HG03108 (cell line): ENCODE results near the gene CCDC154.

Source experiments
- ATAC-seq: cut with Tn5 transposase; IDR thresholded peaks from one replicate; pipeline ENCODE4 v1.9.1; 2021; ENCODE audit warnings: moderate library complexity; ENCODE audit not compliant: unreplicated experiment

CCDC154 gene

DNA sequence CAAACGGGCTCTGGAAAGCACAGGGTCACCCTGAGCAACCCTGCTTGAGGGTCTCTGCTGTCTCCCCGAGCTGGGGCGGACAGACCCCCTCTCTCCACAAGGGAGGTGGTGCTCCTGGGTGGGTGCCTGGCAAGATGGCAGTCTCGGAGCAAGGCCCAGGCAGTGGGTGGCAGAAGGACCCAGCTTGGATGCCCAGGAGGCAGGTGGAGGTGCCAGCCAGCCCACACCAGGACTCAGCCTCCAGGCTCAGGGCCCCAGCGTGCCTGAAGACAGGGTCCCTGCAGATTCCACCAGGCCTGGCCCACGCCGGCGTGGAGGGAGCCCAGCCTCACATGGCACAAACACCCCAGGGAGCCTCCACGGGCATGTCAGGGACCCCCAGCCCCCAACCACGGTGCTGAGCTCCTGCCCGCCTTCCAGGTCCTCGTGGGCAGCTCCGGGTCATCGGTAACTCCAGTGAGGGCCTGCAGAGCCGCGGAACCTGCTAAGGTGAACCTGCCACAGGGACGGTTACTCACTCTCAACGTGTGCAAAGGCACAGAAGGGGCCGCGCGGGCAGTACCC lies 50.7 kb downstream of the CCDC154 start:
- no peak for ATAC-seq

DNA sequence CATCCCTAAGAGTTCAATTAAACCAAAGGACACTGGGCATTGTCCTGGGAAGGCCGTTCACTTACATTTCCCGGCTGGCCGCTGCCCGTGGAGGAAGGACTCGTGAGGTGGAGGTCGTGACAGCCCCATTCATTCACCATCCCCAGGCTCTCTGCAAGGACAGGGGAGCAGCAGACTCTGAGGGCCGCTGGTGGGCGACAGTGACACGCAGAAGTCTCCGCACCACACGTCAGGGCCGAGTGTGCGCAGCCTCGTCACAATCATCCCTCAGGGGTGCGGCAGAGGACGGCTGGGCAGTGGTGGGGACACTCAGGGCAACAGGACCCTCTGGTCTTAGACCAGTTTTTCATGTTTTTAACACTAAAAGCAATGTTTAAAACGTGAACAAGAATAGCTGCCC lies 51.5 kb downstream of the CCDC154 start:
- no peak for ATAC-seq

DNA sequence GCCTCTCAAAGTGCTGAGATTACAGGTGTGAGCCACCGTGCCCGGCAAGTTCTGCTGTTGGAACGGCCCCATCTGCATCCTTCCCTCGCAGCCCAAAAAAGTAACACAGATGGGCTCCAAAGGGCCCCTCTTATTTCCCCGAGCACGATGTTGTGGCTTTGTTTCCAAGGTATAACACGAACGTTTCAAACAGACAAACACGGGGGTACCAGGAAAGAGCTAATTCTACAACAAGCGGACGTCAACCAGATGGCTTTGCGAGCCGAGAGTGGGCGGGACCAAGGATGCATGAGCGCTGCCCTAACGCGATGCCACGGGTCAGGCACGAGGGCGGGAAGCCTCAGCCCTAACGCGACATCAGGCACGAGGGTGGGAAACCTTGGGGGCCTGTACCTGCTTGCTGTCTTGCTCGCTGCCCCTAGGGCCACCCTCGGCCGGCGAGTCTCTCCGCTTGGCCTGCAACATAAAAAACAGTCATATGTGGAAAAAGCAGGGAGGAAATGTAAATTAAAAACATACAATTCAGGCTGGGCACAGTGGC lies 54.0 kb downstream of the CCDC154 start:
- no peak for ATAC-seq

DNA sequence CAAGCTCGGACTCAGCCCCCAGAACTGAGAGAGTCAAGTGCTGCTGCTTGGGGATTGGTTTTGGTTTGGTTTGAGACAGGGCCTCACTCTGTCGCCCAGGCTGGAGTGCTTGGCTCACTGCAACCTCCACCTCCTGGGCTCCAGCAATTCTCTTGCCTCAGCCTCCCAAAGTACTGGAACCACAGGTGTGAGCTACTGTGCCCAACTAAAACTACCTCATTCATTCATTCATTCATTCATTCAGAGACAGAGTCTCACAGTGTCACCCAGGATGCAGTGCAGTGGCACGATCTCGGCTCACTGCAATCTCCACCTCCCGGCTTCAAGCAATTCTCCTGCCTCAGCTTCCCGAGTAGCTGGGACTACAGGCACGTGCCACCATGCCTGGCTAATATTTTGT lies 54.6 kb downstream of the CCDC154 start:
- ATAC-seq = no peak

DNA sequence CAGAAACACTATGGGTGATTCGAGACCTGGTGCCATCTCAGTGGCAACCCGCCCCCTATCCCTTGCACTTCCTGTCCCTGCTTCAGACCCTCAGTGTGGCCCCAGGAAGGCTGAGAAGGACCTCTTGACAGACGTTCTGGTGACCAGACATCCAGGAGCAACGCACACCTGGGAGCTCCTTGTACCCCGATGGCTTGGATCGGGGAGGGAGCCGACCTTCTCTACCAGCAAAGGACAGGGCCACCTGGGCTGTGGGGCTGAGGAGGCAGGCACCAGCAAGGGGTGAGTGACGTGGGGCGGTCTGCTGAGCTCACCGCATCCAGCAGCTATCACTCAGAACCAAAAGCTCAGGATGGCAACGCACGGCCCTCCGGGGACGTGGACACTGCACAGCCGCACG lies 57.0 kb downstream of the CCDC154 start:
- ATAC-seq = no peak

DNA sequence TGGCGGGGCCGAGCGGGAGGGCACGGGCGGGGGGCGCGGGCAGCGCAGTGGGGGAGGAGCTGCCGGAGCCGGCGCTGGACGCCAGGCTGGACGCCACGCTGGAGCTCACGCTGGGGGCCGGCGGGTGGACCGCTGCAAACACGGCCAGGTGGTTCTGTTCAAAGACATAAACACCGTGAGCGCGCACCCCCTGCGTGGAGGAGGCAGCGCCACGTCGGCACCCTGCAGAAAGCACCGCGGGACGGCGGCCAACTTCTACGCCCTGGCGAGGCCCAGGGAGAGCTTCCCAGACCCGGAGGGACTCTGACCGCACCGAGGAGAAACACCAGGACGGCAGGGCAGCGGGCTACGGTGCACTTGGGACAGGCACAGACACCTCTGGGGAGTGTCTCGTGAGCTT lies 59.1 kb downstream of the CCDC154 start:
- no peak for ATAC-seq
